AG04450 (cell line): ENCODE results near the gene USP54. TPM values are rescaled to one million over a fixed set of nuclear protein-coding genes. Genes with fewer than 3 reads are reported as not detected.

Experiments used
- CTCF ChIA-PET: fragments of 300-600, 350-600 bp; formaldehyde crosslinking; extraction: SDS; loops from one replicate; lab custom pipeline; 2022; ENCODE audit warnings: antibody characterized with exemption, inconsistent platforms; lab: Charles Lee
- POLR2A ChIA-PET: fragments of 350-600 bp; formaldehyde crosslinking; extraction: SDS; loops from one replicate; lab custom pipeline; 2021; ENCODE audit warnings: antibody characterized with exemption, inconsistent platforms; lab: Yijun Ruan, JAX
- DNase-seq: peaks from one replicate; pipeline ENCODE4 v3.0.0-alpha.2; 2011; ENCODE audit warnings: low read depth, low spot score
- H3K27ac ChIP-seq: one replicate; pipeline ENCODE4 v1.5.1; 2012; ENCODE audit warnings: low read depth, low read length, control low read depth
- H3K27me3 ChIP-seq: one replicate; pipeline ENCODE4 v1.6.0; 2012; ENCODE audit warnings: low read length; ENCODE audit not compliant: control insufficient read depth, insufficient read depth
- H3K4me3 ChIP-seq: 2 replicates; pipeline ENCODE4 v1.5.1; 2011; ENCODE audit warnings: mild to moderate bottlenecking, low read depth, low read length, control low read depth
- H3K9me3 ChIP-seq: 2 replicates; pipeline ENCODE4 v1.5.1; 2012; ENCODE audit warnings: low read length; ENCODE audit not compliant: control insufficient read depth, insufficient read depth
- polyA minus RNA-seq: library from RNA; depleted of rRNA, polyadenylated mRNA; stranded (reverse); fragments of >200 nt; gene quantifications from 2 replicates; pipeline ENCODE4 v1.2.3, GENCODE V29; 2011; rRNA and poly(A)+ RNA removed
- polyA plus RNA-seq: library from polyadenylated mRNA; depleted of rRNA; stranded (reverse); fragments of >200 nt; gene quantifications from 2 replicates; pipeline ENCODE4 v1.2.3, GENCODE V29; 2011; rRNA removed
- TF ChIP-seq, protein P1 (sequence below): IDR thresholded peaks from 2 replicates; pipeline ENCODE4 v1.5.1; 2011; ENCODE audit warnings: low read depth, low read length, control low read depth, inconsistent platforms

Gene USP54
- polyA plus RNA-seq (8.6 and 11.2 TPM in 2 replicates), polyA minus RNA-seq (13.6 and 16.1 TPM in 2 replicates)

DNA sequence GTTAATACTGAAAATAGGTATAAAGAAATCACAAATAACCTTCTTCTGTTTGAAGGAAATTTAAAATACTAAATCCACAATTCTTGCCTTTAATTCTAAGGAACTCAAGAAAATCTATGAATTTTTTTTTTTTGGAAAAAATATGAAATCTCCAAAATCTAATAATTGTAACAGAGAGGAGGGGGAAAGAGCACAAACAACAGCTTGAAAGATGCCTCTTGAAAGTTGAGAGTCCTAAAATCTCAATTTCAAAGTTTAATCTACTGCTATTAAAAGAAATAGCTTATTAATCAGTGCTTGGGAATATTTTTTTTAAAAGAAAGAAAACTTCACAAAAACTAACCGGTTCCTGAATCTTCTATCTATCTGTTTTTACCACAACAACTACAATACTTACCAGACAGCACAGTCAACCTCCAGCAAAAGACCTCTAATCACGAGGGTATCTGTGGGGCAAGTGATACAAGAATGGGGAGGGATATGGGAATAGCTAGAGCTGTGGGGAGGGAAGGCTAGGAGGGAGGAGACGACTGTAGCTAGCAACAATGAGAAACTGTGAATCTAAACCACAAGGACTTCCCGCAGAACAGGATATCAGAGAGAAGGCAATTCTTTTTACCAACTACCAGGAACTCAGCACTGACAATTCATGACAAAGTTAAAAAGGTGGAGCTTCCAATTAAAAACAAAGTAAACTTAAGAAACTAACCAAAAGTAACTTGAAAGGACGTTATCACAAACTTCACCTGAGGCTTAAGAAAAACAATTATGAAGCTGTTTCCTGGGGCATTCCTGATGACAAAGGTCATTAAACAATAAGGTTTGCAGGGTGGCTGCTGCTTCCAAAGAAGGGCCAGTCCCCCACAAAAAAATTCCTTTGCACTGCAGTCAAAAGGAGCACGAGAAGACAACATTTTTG is at the start of gene USP54:
TSS of gene USP54 (minus strand) at position 462 of the 919 bp plus-strand sequence. CDS start 15,684 bp downstream, outside the sequence.
- TF ChIP-seq, protein P1, sequence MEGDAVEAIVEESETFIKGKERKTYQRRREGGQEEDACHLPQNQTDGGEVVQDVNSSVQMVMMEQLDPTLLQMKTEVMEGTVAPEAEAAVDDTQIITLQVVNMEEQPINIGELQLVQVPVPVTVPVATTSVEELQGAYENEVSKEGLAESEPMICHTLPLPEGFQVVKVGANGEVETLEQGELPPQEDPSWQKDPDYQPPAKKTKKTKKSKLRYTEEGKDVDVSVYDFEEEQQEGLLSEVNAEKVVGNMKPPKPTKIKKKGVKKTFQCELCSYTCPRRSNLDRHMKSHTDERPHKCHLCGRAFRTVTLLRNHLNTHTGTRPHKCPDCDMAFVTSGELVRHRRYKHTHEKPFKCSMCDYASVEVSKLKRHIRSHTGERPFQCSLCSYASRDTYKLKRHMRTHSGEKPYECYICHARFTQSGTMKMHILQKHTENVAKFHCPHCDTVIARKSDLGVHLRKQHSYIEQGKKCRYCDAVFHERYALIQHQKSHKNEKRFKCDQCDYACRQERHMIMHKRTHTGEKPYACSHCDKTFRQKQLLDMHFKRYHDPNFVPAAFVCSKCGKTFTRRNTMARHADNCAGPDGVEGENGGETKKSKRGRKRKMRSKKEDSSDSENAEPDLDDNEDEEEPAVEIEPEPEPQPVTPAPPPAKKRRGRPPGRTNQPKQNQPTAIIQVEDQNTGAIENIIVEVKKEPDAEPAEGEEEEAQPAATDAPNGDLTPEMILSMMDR: no peak
- no peaks in the 10 kb centered on the region for H3K27me3 ChIP-seq
- DNase-seq: no peak
- peak within 1 kb of the TSS; percentile 39 for H3K27ac ChIP-seq
- no peak within 1 kb of the TSS for H3K4me3 ChIP-seq
- ChIA-PET CTCF (interaction anchor here (0.7 to 1.0 kb wide), 2 partner anchors 53 to 54 kb away, joined by 3 to 5 read pairs; no protein-coding TSS in a partner anchor), POLR2A (interaction anchor here (0.7 kb wide), 1 partner anchor 1317 kb away, joined by 3 read pairs; no protein-coding TSS in a partner anchor)
- no peaks in the 10 kb centered on the region for H3K9me3 ChIP-seq

GRCh38 chr10:73639286-73639685 is 48.1 kb upstream of the USP54 start:
- H3K27me3 ChIP-seq: peaks cover 13% of the 10 kb centered on the region
- ChIA-PET CTCF (interaction anchor here (10.0 kb wide), 1 partner anchor 110 kb away, joined by 284 read pairs; no protein-coding TSS in a partner anchor), POLR2A (no interaction called here)
- no peaks in the 10 kb centered on the region for H3K9me3 ChIP-seq
- DNase-seq: no peak
- no peak overlapping the region for H3K4me3 ChIP-seq
- TF ChIP-seq, protein P1: no peak
- no peak overlapping the region for H3K27ac ChIP-seq

- Histone ChIP-seq H3K9me3 (no peaks in the 10 kb centered on the region), H3K4me3 (no peak overlapping the region), H3K27me3 (peaks cover 12% of the 10 kb centered on the region), H3K27ac (no peak overlapping the region)
- TF ChIP-seq, protein P1: no peak
- POLR2A ChIA-PET: no interaction called here
- CTCF ChIA-PET: interaction anchor here (1.2 kb wide), 2 partner anchors 8 to 107 kb away, joined by 5 read pairs; no protein-coding TSS in a partner anchor
- no peak for DNase-seq
These were observed 44.6 kb upstream of the USP54 start for GRCh38 chr10:73635781-73636180.

- TF ChIP-seq, protein P1: no peak
- no peak overlapping the region for H3K27ac ChIP-seq
- no peak overlapping the region for H3K4me3 ChIP-seq
- H3K9me3 ChIP-seq: no peaks in the 10 kb centered on the region
- CTCF ChIA-PET: interaction anchor here (1.2 kb wide), 1 partner anchor 10 kb away, joined by 4 read pairs; no protein-coding TSS in a partner anchor
- DNase-seq: no peak
- peaks cover 9% of the 10 kb centered on the region for H3K27me3 ChIP-seq
- POLR2A ChIA-PET: no interaction called here
These were observed 43.3 kb upstream of the USP54 start for GRCh38 chr10:73634421-73634820.
